Measurements from ENCODE around the gene LPCAT2. TPM values are rescaled to one million over a fixed set of nuclear protein-coding genes. Genes with fewer than 3 reads are reported as not detected.

LPCAT2 gene
- total and polyA plus RNA-seq, 2 of the 13 experiments (the other 11 are each of a cell fraction or from before 2014, with no cell fraction given): 9.9 to 17.6 TPM

DNA sequence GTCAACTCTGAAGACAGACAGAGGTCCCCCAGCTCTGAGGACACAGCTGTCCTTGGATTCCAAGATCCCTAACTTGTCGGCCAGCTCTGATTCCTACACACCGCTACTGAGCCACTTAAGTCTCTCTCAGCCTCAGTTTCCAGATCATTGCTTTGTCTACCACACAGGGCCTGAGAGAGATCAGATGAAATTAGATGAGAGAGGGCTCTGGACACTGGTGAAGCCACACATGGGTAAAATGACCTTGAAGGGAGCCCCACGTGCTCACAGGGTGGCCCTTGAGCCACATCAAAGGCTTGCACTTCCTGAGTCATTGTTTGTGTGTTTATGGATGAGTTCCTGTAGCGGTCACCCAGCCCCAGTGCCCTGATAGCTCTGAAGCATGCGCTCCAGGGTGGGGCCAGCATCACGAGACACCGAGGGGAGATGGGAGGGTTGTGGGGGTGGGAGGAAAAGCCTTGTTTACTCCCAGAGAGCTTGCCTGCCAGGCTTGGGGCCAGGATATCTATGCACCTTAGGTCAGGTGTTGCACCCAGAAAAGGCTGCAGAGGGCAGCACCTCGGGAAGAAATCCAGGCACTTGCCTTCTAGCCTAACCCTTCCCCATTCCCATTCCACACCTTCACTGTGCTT lies 114.2 kb downstream of the LPCAT2 start (continued):
- TF ChIP-seq ZNF510 (CRISPR knock-in tag; IDR thresholded peaks at IDR 0.05; ENCODE audit: low read depth) (peak; percentile 87; the same call in 1 of the 2 replicates), GATAD2A (CRISPR knock-in tag; IDR thresholded peaks at IDR 0.05) (peak; percentile 99), KDM2A (CRISPR knock-in tag; IDR thresholded peaks at IDR 0.05; ENCODE audit: borderline replicate concordance, low read depth) (peak; percentile 89), SPEN (CRISPR knock-in tag; IDR thresholded peaks at IDR 0.05; ENCODE audit: low read depth) (peak; percentile 40; the same call in 1 of the 2 replicates), SMARCE1 (IDR thresholded peaks at IDR 0.05; ENCODE audit: borderline replicate concordance) (no peak), ZNF850 (CRISPR knock-in tag; conservative IDR thresholded peaks at IDR 0.05) (no peak), ZFP36L1 (CRISPR knock-in tag; IDR thresholded peaks at IDR 0.05) (peak; percentile 98), ZNF224 (CRISPR knock-in tag; IDR thresholded peaks at IDR 0.05) (peak; percentile 76; the same call in 1 of the 2 replicates), ZNF577 (CRISPR knock-in tag; IDR thresholded peaks at IDR 0.05; ENCODE audit: borderline replicate concordance, low read depth) (no peak), HNRNPL (IDR thresholded peaks at IDR 0.05; ENCODE audit: low read depth, low read length) (no peak), TEAD2 (CRISPR knock-in tag; IDR thresholded peaks at IDR 0.05) (no peak), NFATC3 (CRISPR knock-in tag; IDR thresholded peaks at IDR 0.05) (peak; percentile 80; the same call in 1 of the 2 replicates), MYC (CRISPR knock-in tag; IDR thresholded peaks at IDR 0.05; ENCODE audit: borderline replicate concordance) (peak; percentile 98), ZNF720 (CRISPR knock-in tag; IDR thresholded peaks at IDR 0.05) (no peak), NCOA5 (CRISPR knock-in tag; IDR thresholded peaks at IDR 0.05) (no peak), ZKSCAN1 (IDR thresholded peaks at IDR 0.05; ENCODE audit: low read length) (peak; percentile 38; the same call in 1 of the 2 replicates), ZSCAN21 (CRISPR knock-in tag; IDR thresholded peaks at IDR 0.05; ENCODE audit: borderline replicate concordance) (peak; percentile 74; the same call in 1 of the 2 replicates), HOXD1 (CRISPR knock-in tag; IDR thresholded peaks at IDR 0.05) (peak; percentile 88; the same call in 1 of the 2 replicates), ZNF354B (CRISPR knock-in tag; IDR thresholded peaks at IDR 0.05) (no peak)
- TF ChIP-seq, protein P1, sequence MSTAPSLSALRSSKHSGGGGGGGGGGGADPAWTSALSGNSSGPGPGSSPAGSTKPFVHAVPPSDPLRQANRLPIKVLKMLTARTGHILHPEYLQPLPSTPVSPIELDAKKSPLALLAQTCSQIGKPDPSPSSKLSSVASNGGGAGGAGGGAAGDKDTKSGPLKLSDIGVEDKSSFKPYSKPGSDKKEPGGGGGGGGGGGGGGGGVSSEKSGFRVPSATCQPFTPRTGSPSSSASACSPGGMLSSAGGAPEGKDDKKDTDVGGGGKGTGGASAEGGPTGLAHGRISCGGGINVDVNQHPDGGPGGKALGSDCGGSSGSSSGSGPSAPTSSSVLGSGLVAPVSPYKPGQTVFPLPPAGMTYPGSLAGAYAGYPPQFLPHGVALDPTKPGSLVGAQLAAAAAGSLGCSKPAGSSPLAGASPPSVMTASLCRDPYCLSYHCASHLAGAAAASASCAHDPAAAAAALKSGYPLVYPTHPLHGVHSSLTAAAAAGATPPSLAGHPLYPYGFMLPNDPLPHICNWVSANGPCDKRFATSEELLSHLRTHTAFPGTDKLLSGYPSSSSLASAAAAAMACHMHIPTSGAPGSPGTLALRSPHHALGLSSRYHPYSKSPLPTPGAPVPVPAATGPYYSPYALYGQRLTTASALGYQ (CRISPR knock-in tag; IDR thresholded peaks at IDR 0.05): peak; percentile 98
- TF ChIP-seq, protein P2, sequence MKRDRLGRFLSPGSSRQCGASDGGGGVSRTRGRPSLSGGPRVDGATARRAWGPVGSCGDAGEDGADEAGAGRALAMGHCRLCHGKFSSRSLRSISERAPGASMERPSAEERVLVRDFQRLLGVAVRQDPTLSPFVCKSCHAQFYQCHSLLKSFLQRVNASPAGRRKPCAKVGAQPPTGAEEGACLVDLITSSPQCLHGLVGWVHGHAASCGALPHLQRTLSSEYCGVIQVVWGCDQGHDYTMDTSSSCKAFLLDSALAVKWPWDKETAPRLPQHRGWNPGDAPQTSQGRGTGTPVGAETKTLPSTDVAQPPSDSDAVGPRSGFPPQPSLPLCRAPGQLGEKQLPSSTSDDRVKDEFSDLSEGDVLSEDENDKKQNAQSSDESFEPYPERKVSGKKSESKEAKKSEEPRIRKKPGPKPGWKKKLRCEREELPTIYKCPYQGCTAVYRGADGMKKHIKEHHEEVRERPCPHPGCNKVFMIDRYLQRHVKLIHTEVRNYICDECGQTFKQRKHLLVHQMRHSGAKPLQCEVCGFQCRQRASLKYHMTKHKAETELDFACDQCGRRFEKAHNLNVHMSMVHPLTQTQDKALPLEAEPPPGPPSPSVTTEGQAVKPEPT (CRISPR knock-in tag; IDR thresholded peaks at IDR 0.05; ENCODE audit: low read depth): peak; percentile 68; the same call in 1 of the 2 replicates
- TF ChIP-seq, protein P3, sequence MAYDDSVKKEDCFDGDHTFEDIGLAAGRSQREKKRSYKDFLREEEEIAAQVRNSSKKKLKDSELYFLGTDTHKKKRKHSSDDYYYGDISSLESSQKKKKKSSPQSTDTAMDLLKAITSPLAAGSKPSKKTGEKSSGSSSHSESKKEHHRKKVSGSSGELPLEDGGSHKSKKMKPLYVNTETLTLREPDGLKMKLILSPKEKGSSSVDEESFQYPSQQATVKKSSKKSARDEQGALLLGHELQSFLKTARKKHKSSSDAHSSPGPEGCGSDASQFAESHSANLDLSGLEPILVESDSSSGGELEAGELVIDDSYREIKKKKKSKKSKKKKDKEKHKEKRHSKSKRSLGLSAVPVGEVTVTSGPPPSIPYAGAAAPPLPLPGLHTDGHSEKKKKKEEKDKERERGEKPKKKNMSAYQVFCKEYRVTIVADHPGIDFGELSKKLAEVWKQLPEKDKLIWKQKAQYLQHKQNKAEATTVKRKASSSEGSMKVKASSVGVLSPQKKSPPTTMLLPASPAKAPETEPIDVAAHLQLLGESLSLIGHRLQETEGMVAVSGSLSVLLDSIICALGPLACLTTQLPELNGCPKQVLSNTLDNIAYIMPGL (CRISPR knock-in tag; IDR thresholded peaks at IDR 0.05; ENCODE audit: borderline replicate concordance in 1 of 2, low read depth in 1 of 2): peak; percentile 34 to 86; a peak in 3 of 4 replicates
- TF ChIP-seq, protein P4, sequence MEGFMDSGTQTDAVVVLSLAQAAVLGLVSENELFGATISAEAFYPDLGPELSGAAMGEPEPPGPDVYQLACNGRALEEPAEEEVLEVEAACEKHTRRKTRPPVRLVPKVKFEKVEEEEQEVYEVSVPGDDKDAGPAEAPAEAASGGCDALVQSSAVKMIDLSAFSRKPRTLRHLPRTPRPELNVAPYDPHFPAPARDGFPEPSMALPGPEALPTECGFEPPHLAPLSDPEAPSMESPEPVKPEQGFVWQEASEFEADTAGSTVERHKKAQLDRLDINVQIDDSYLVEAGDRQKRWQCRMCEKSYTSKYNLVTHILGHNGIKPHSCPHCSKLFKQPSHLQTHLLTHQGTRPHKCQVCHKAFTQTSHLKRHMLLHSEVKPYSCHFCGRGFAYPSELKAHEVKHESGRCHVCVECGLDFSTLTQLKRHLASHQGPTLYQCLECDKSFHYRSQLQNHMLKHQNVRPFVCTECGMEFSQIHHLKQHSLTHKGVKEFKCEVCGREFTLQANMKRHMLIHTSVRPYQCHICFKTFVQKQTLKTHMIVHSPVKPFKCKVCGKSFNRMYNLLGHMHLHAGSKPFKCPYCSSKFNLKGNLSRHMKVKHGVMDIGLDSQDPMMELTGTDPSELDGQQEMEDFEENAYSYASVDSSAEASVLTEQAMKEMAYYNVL (CRISPR knock-in tag; IDR thresholded peaks at IDR 0.05; ENCODE audit: borderline replicate concordance): peak; percentile 77; the same call in 1 of the 2 replicates

Data from HepG2 (cell line).